ENCODE measurements around the gene SNX18. TPM values are rescaled to one million over a fixed set of nuclear protein-coding genes. Genes with fewer than 3 reads are reported as not detected.
"Not testable (repeated sequence)": the region's sequence is repeated elsewhere in the genome, so short reads cannot be mapped to it uniquely, and the experiment has no call there.

SNX18 gene
- total RNA-seq, 2 donors from 2014 or later = 19.7 to 20.5 TPM

DNA sequence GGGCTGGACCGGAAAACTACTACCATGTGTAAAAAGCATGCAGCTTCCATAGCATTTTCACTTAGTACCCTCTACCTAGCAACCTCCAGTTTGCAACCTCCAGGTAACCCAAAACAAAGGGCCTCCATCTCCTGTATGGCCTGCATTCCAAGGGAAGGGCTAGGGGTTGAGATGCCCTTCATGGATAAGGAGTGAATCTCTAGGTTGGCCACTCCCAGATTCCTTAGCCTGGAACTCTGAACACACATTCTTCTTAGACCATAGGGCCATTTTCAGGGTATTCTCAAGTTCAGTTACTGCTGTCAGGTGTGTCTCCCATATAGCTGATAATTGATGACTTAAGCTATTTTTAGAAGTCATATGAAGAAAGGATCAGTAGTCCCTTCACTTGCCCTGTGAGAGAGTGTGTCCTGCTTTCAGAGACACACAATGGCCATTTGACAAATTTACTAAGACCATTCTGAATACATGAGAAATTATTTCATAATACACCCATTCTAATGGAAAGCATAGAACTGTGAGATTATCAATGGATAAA lies 39.5 kb upstream of the SNX18 start:
- Mint-ChIP-seq H3K27ac (no peak overlapping the region), H3K9me3 (no peaks in the 10 kb centered on the region), H3K4me3 (no peak overlapping the region), H3K27me3 (ENCODE audit: insufficient read depth) (no peaks in the 10 kb centered on the region), H3K4me1 (no peaks in the 10 kb centered on the region), H3K36me3 (ENCODE audit: low read depth) (no peaks in the 10 kb centered on the region)
- TF ChIP-seq CTCF (conservative IDR thresholded peaks at IDR 0.05) = no peak
- no peak overlapping the region for H3K4me3 ChIP-seq (ENCODE audit: low read length)
- H3K27ac ChIP-seq (ENCODE audit: low read depth, low read length) = no peak overlapping the region
- no peak for DNase-seq
- no peaks in the 10 kb centered on the region for H3K27me3 ChIP-seq (ENCODE audit: control insufficient read depth, insufficient read depth, low read length, poor library complexity, severe bottlenecking)
- no peak overlapping the region for H3K9ac ChIP-seq (ENCODE audit: extremely low read depth, low read length, poor library complexity, severe bottlenecking)
- H3K4me1 ChIP-seq (ENCODE audit: control insufficient read depth, insufficient read depth, low read length) = no peaks in the 10 kb centered on the region
- no peaks in the 10 kb centered on the region for H3K36me3 ChIP-seq (ENCODE audit: control insufficient read depth, insufficient read depth, low read length)
- no peaks in the 10 kb centered on the region for H3K9me3 ChIP-seq (ENCODE audit: control insufficient read depth, low read length)
- WGBS, 2 experiments (ENCODE audit: insufficient coverage in 1 of 2, insufficient read length in 1 of 2) = 100% methylated on average over 1 of the region's 1 CpG; no CpG with 5 or more reads in 1 of the 2 experiments

DNA sequence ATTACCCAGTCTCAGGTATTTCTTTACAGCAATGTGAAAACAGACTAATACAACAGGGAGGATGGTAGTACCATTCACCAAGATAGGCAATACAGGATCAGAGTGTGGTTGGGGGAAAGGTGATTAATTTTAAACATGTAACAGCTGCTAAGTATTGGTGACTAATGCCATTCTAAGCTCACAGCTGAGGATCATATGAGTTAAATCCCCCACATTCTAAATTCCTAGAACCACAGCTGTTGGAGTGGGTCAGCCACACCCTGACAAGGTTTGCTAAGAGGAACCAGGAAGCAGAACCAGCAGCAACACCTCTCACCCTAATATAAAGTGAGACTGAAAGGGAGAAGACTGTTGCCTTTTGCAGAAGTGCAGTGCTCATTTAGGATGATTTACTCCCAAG lies 37.3 kb upstream of the SNX18 start:
- peaks cover 2% of the 10 kb centered on the region for H3K9me3 Mint-ChIP-seq
- Histone ChIP-seq H3K4me3 (ENCODE audit: low read length) (no peak overlapping the region), H3K27ac (ENCODE audit: low read depth, low read length) (no peak overlapping the region), H3K36me3 (ENCODE audit: control insufficient read depth, insufficient read depth, low read length) (no peaks in the 10 kb centered on the region), H3K9ac (ENCODE audit: extremely low read depth, low read length, poor library complexity, severe bottlenecking) (no peak overlapping the region), H3K9me3 (ENCODE audit: control insufficient read depth, low read length) (no peaks in the 10 kb centered on the region), H3K27me3 (ENCODE audit: control insufficient read depth, insufficient read depth, low read length, poor library complexity, severe bottlenecking) (no peaks in the 10 kb centered on the region), H3K4me1 (ENCODE audit: control insufficient read depth, insufficient read depth, low read length) (no peaks in the 10 kb centered on the region)
- H3K36me3 Mint-ChIP-seq (ENCODE audit: low read depth) = no peaks in the 10 kb centered on the region
- no peaks in the 10 kb centered on the region for H3K4me1 Mint-ChIP-seq
- H3K27me3 Mint-ChIP-seq (ENCODE audit: insufficient read depth) = no peaks in the 10 kb centered on the region
- no peak overlapping the region for H3K27ac Mint-ChIP-seq
- TF ChIP-seq CTCF (conservative IDR thresholded peaks at IDR 0.05) = no peak
- DNase-seq = no peak
- no peak overlapping the region for H3K4me3 Mint-ChIP-seq

DNA sequence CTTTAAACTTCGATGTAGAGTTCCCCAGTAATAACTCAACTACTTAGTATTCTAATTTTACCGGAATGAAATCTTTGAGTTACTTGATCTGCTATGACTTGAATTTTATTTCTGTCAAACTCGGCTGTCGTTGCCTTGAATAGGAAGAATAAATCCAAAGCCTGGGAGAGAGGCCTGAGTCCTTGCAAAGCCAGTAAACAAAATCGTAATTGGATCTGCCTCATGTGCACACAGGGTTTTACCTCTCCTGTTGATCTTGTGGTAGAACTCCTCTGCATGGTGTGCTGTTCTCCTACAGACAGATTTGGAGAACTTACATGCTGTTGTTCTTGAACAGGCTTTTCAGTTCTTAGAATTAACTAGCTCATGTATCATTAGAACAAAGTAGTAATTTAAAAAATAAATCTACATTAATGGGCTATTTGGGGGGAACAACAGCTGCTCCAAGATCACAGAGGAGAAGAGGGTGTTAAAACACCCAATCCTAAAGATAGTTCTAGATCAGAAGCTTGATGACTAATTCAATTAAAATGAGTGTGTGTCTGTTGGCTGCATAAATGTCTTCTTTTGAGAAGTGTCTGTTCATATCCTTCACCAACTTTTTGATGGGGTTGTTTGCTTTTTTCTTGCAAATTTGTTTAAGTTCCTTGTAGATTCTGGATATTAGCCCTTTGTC lies 33.2 kb upstream of the SNX18 start:
- H3K9me3 ChIP-seq (ENCODE audit: control insufficient read depth, low read length) = no peaks in the 10 kb centered on the region
- Mint-ChIP-seq H3K4me1 (no peaks in the 10 kb centered on the region), H3K9me3 (peaks cover 7% of the 10 kb centered on the region), H3K27me3 (ENCODE audit: insufficient read depth) (no peaks in the 10 kb centered on the region), H3K27ac (no peak overlapping the region), H3K36me3 (ENCODE audit: low read depth) (peaks cover 3% of the 10 kb centered on the region), H3K4me3 (no peak overlapping the region)
- 95 to 97% methylated on average over 4 to 5 of the region's 5 CpGs for WGBS, 2 experiments (ENCODE audit: insufficient coverage in 1 of 2, insufficient read length in 1 of 2)
- DNase-seq = no peak
- H3K27ac ChIP-seq (ENCODE audit: low read depth, low read length) = no peak overlapping the region
- no peaks in the 10 kb centered on the region for H3K4me1 ChIP-seq (ENCODE audit: control insufficient read depth, insufficient read depth, low read length)
- no peaks in the 10 kb centered on the region for H3K36me3 ChIP-seq (ENCODE audit: control insufficient read depth, insufficient read depth, low read length)
- H3K27me3 ChIP-seq (ENCODE audit: control insufficient read depth, insufficient read depth, low read length, poor library complexity, severe bottlenecking) = no peaks in the 10 kb centered on the region
- TF ChIP-seq CTCF (conservative IDR thresholded peaks at IDR 0.05) = no peak
- no peak overlapping the region for H3K4me3 ChIP-seq (ENCODE audit: low read length)
- H3K9ac ChIP-seq (ENCODE audit: extremely low read depth, low read length, poor library complexity, severe bottlenecking) = no peak overlapping the region

- H3K27ac ChIP-seq (ENCODE audit: low read depth, low read length); H3K4me3 ChIP-seq (ENCODE audit: low read length); H3K27ac Mint-ChIP-seq; H3K27me3 Mint-ChIP-seq (ENCODE audit: insufficient read depth); H3K36me3 ChIP-seq (ENCODE audit: control insufficient read depth, insufficient read depth, low read length); H3K4me3 Mint-ChIP-seq; H3K9me3 Mint-ChIP-seq; H3K9me3 ChIP-seq (ENCODE audit: control insufficient read depth, low read length); H3K9ac ChIP-seq (ENCODE audit: extremely low read depth, low read length, poor library complexity, severe bottlenecking); DNase-seq; H3K36me3 Mint-ChIP-seq (ENCODE audit: low read depth); H3K4me1 ChIP-seq (ENCODE audit: control insufficient read depth, insufficient read depth, low read length); H3K27me3 ChIP-seq (ENCODE audit: control insufficient read depth, insufficient read depth, low read length, poor library complexity, severe bottlenecking); H3K4me1 Mint-ChIP-seq: not testable (repeated sequence)
These were observed 31.9 kb upstream of the SNX18 start for GRCh38 chr5:54485659-54486058.

GRCh38 chr5:54489648-54489979 lies 27.9 kb upstream of the SNX18 start:
- not testable (repeated sequence) for H3K36me3 Mint-ChIP-seq (ENCODE audit: low read depth); H3K27me3 ChIP-seq (ENCODE audit: control insufficient read depth, insufficient read depth, low read length, poor library complexity, severe bottlenecking); H3K27ac Mint-ChIP-seq; H3K4me3 Mint-ChIP-seq; H3K9ac ChIP-seq (ENCODE audit: extremely low read depth, low read length, poor library complexity, severe bottlenecking); H3K9me3 ChIP-seq (ENCODE audit: control insufficient read depth, low read length); H3K9me3 Mint-ChIP-seq; H3K27me3 Mint-ChIP-seq (ENCODE audit: insufficient read depth); H3K36me3 ChIP-seq (ENCODE audit: control insufficient read depth, insufficient read depth, low read length); H3K4me1 ChIP-seq (ENCODE audit: control insufficient read depth, insufficient read depth, low read length); H3K4me1 Mint-ChIP-seq; DNase-seq; H3K27ac ChIP-seq (ENCODE audit: low read depth, low read length); H3K4me3 ChIP-seq (ENCODE audit: low read length)
- 47 to 93% methylated on average over 1 to 2 of the region's 2 CpGs for WGBS, 2 experiments (ENCODE audit: insufficient coverage in 1 of 2, insufficient read length in 1 of 2)

Data from endodermal cell (in vitro differentiated cells).